ENCODE results near the gene LAMC2. TPM values are rescaled to one million over a fixed set of nuclear protein-coding genes. Genes with fewer than 3 reads are reported as not detected.

LAMC2 gene
- total RNA-seq, 1 donor from 2014 or later = 0.36 TPM

DNA sequence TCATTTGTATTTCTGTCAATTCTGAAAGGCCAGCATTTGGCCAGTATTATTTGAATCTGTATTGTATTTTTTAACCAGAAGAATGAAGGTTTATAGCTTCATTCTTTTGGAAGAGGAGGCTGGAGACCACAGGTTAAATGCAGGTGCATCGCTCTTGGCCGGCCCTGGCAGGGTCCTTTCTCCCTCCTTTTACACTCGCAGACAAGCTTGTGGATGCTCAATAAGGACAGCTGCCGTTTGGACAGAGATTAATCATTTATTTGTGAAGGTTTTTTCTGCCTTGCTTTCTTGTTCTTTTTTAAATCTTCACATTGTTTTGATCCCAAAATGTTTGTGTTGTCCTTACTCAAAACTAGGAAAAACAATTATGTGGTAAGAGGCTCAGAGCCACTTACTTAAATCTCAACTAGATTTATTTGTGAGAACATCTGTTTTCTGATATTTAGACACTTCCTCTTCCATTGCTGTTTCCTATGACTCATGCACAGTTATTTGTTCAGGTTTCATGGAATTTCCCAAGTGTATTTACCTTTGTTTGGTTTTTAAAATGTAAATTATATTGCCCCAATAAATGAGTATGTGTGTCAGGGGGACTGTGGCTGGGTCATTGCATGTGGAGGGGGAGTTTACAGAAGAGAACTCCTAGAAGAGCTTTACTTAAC, 46.7 kb upstream of the LAMC2 start:
- H3K9me3 Mint-ChIP-seq = no peaks in the 10 kb centered on the region
- DNase-seq (ENCODE audit: low spot score) = no peak
- H3K27ac Mint-ChIP-seq = no peak overlapping the region

GRCh38 chr1:183140633-183141032, 45.4 kb upstream of the LAMC2 start:
- Histone ChIP-seq H3K79me2 (ENCODE audit: low read depth) (no peaks in the 10 kb centered on the region), H4K20me1 (ENCODE audit: low read depth) (no peaks in the 10 kb centered on the region), H3K9me3 (ENCODE audit: low read depth) (no peaks in the 10 kb centered on the region), H2AFZ (replicated peaks) (no peak overlapping the region), H3K27me3 (no peaks in the 10 kb centered on the region), H3F3A (ENCODE audit: low read depth) (no peaks in the 10 kb centered on the region), H3K4me3 (no peak overlapping the region), H3K4me2 (no peak overlapping the region), H3K27ac (no peak overlapping the region), H3K4me1 (no peaks in the 10 kb centered on the region), H3K36me3 (peaks cover 8% of the 10 kb centered on the region), H3K9ac (no peak overlapping the region)
- Mint-ChIP-seq H3K36me3 (peaks cover 55% of the 10 kb centered on the region), H3K27ac (no peak overlapping the region), H3K4me1 (peaks cover 3% of the 10 kb centered on the region), H3K9me3 (no peaks in the 10 kb centered on the region), H3K27me3 (ENCODE audit: insufficient read depth, low read depth) (peaks cover 2% of the 10 kb centered on the region), H3K4me3 (no peak overlapping the region)
- TF ChIP-seq EZH2 (IDR thresholded peaks at IDR 0.05) = no peak
- TF ChIP-seq EZH2phosphoT487 (IDR thresholded peaks at IDR 0.05) = no peak
- no peak for TF ChIP-seq CTCF (IDR thresholded peaks at IDR 0.05)
- DNase-seq (ENCODE audit: low spot score) = no peak

More for the DNA sequence above, 46.7 kb upstream of the LAMC2 start:
- H3K4me1 Mint-ChIP-seq = peaks cover 3% of the 10 kb centered on the region
- H3F3A ChIP-seq (ENCODE audit: low read depth) = no peaks in the 10 kb centered on the region
- H3K4me3 Mint-ChIP-seq = no peak overlapping the region
- no peaks in the 10 kb centered on the region for H4K20me1 ChIP-seq (ENCODE audit: low read depth)
- TF ChIP-seq CTCF (IDR thresholded peaks at IDR 0.05) = no peak
- TF ChIP-seq EZH2 (IDR thresholded peaks at IDR 0.05) = no peak
- no peak for TF ChIP-seq EZH2phosphoT487 (IDR thresholded peaks at IDR 0.05)
- no peak overlapping the region for H2AFZ ChIP-seq (replicated peaks)
- H3K36me3 ChIP-seq = peaks cover 8% of the 10 kb centered on the region
- peaks cover 54% of the 10 kb centered on the region for H3K36me3 Mint-ChIP-seq
- no peaks in the 10 kb centered on the region for H3K27me3 ChIP-seq
- peaks cover 2% of the 10 kb centered on the region for H3K27me3 Mint-ChIP-seq (ENCODE audit: insufficient read depth, low read depth)
- H3K4me1 ChIP-seq = no peaks in the 10 kb centered on the region
- H3K27ac ChIP-seq = no peak overlapping the region
- H3K9ac ChIP-seq = no peak overlapping the region
- no peaks in the 10 kb centered on the region for H3K79me2 ChIP-seq (ENCODE audit: low read depth)
- H3K4me3 ChIP-seq = no peak overlapping the region
- H3K9me3 ChIP-seq (ENCODE audit: low read depth) = no peaks in the 10 kb centered on the region
- no peak overlapping the region for H3K4me2 ChIP-seq

DNA sequence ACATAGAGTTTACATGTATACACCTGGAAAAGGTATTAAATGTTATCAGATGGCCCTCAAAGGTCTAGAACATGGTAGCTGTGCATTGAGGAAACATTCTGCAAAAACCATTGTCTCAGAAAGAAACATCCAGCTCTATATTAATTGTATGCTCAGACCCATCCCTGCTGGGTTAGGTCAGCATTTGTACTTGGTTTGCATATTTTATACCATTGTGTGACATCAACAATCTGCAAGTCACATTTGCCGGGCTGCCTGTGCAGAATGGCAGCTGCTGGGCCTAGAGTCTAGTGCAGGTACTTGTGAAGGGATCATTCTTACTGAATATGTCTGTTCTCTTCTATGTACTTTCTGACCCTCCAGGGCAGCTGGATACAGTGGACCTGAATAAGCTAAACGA, 43.9 kb upstream of the LAMC2 start:
- Histone ChIP-seq H3K4me3 (no peak overlapping the region), H2AFZ (replicated peaks) (no peak overlapping the region), H4K20me1 (ENCODE audit: low read depth) (no peaks in the 10 kb centered on the region), H3K79me2 (ENCODE audit: low read depth) (no peaks in the 10 kb centered on the region), H3K27me3 (no peaks in the 10 kb centered on the region), H3K27ac (no peak overlapping the region), H3K4me1 (no peaks in the 10 kb centered on the region), H3K4me2 (no peak overlapping the region), H3K9me3 (ENCODE audit: low read depth) (no peaks in the 10 kb centered on the region), H3K36me3 (peaks cover under 1% of the 10 kb centered on the region), H3K9ac (no peak overlapping the region), H3F3A (ENCODE audit: low read depth) (no peaks in the 10 kb centered on the region)
- H3K4me3 Mint-ChIP-seq = no peak overlapping the region
- H3K36me3 Mint-ChIP-seq = peaks cover 45% of the 10 kb centered on the region
- peaks cover 3% of the 10 kb centered on the region for H3K4me1 Mint-ChIP-seq
- peak overlapping the region; percentile 1 for H3K27ac Mint-ChIP-seq
- H3K27me3 Mint-ChIP-seq (ENCODE audit: insufficient read depth, low read depth) = no peaks in the 10 kb centered on the region
- no peaks in the 10 kb centered on the region for H3K9me3 Mint-ChIP-seq
- TF ChIP-seq EZH2 (IDR thresholded peaks at IDR 0.05) (no peak), CTCF (IDR thresholded peaks at IDR 0.05) (no peak), EZH2phosphoT487 (IDR thresholded peaks at IDR 0.05) (no peak)
- no peak for DNase-seq (ENCODE audit: low spot score)

Data from neural progenitor cell (in vitro differentiated cells).